Neural cell (in vitro differentiated cells): ENCODE measurements around the gene CEACAM21. TPM values are rescaled to one million over a fixed set of nuclear protein-coding genes. Genes with fewer than 3 reads are reported as not detected.

ENCODE experiments used
- H2AFZ ChIP-seq: fragments of 200-600, 300-800 bp; sonication (generic), shearing (Covaris generic); 2 replicates; pipeline ENCODE4 v1.6.0; 2014; ENCODE audit warnings: low read depth, mild to moderate bottlenecking, antibody characterized with exemption, low read length, moderate library complexity
- H3F3A ChIP-seq: fragments of 200-600 bp; shearing (Covaris generic); 2 replicates; pipeline ENCODE4 v1.6.1; 2016; ENCODE audit warnings: mild to moderate bottlenecking, moderate library complexity, mixed read lengths, antibody characterized with exemption, low read length; ENCODE audit not compliant: insufficient read depth, poor library complexity, severe bottlenecking
- H3K27ac ChIP-seq: fragments of 200-600, 300-800 bp; sonication (generic), shearing (Covaris generic); 2 replicates; pipeline ENCODE4 v1.5.1; 2014; ENCODE audit warnings: mild to moderate bottlenecking, low read length, moderate library complexity
- H3K27me3 ChIP-seq: fragments of 300-800, 200-600 bp; sonication (generic), shearing (Covaris generic); 2 replicates; pipeline ENCODE4 v1.6.0; 2014; ENCODE audit warnings: mild to moderate bottlenecking, low read depth, low read length, moderate library complexity; ENCODE audit not compliant: insufficient read depth
- H3K36me3 ChIP-seq: fragments of 300-800, 200-600 bp; sonication (generic), shearing (Covaris generic); 2 replicates; pipeline ENCODE4 v1.5.1; 2014; ENCODE audit warnings: mild to moderate bottlenecking, antibody characterized with exemption, low read length, moderate library complexity; ENCODE audit not compliant: insufficient read depth
- H3K4me2 ChIP-seq: fragments of 300-800, 200-600 bp; sonication (generic), shearing (Covaris generic); 2 replicates; pipeline ENCODE4 v1.6.0; 2014; ENCODE audit warnings: mild to moderate bottlenecking, low read length
- H3K4me3 ChIP-seq: fragments of 300-800, 200-600 bp; sonication (generic), shearing (Covaris generic); 2 replicates; pipeline ENCODE4 v1.5.1; 2014; ENCODE audit warnings: mild to moderate bottlenecking, low read length, moderate library complexity
- H3K79me2 ChIP-seq: fragments of 200-600 bp; shearing (Covaris generic); replicated peaks from 2 replicates; pipeline ENCODE4 v1.6.0; 2014; ENCODE audit warnings: mild to moderate bottlenecking, low read length, moderate library complexity; ENCODE audit not compliant: insufficient read depth
- H3K9ac ChIP-seq: fragments of 300-800, 200-600 bp; sonication (generic), shearing (Covaris generic); 2 replicates; pipeline ENCODE4 v1.6.1; 2016; ENCODE audit warnings: mild to moderate bottlenecking, low read length, mixed read lengths
- H3K9me2 ChIP-seq: fragments of 200-600 bp; shearing (Covaris generic); 2 replicates; pipeline ENCODE4 v1.6.1; 2016; ENCODE audit warnings: mild to moderate bottlenecking, low read length, mixed read lengths; ENCODE audit not compliant: insufficient read depth
- H3K9me3 ChIP-seq: fragments of 200-600, 300-800 bp; sonication (generic), shearing (Covaris generic); 2 replicates; pipeline ENCODE4 v1.6.1; 2016; ENCODE audit warnings: mild to moderate bottlenecking, mixed run types, low read length, moderate library complexity, mixed read lengths
- H4K20me1 ChIP-seq: fragments of 200-600 bp; shearing (Covaris generic); 2 replicates; pipeline ENCODE4 v1.6.1; 2016; ENCODE audit warnings: mild to moderate bottlenecking, mixed run types; ENCODE audit not compliant: insufficient read depth
- EP300 ChIP-seq: fragments of 450-650 bp; conservative IDR thresholded peaks from 2 replicates; pipeline ENCODE4 v1.6.1; 2014; ENCODE audit warnings: antibody characterized with exemption, mild to moderate bottlenecking, moderate library complexity; ENCODE audit not compliant: poor library complexity, severe bottlenecking
- EZH2 ChIP-seq: fragments of 200-600, 300-800 bp; shearing (Covaris generic), sonication (generic); IDR thresholded peaks from 2 replicates; pipeline ENCODE4 v1.6.1; 2014; ENCODE audit warnings: antibody characterized with exemption, low read length, borderline replicate concordance, mild to moderate bottlenecking; ENCODE audit not compliant: insufficient read depth, poor library complexity, severe bottlenecking
- MXI1 ChIP-seq: fragments of 450-650 bp; conservative IDR thresholded peaks from 2 replicates; pipeline ENCODE4 v1.6.1; 2014; ENCODE audit warnings: antibody characterized with exemption, mild to moderate bottlenecking; ENCODE audit not compliant: poor library complexity, severe bottlenecking
- POLR2AphosphoS5 ChIP-seq: IDR thresholded peaks from 2 replicates; pipeline ENCODE4 v1.6.1; 2012
- RAD21 ChIP-seq: fragments of 450-650 bp; conservative IDR thresholded peaks from 2 replicates; pipeline ENCODE4 v1.6.1; 2014; ENCODE audit warnings: antibody characterized with exemption, mild to moderate bottlenecking, moderate library complexity
- SMC3 ChIP-seq: fragments of 450-650 bp; conservative IDR thresholded peaks from 2 replicates; pipeline ENCODE4 v1.6.1; 2014; ENCODE audit warnings: antibody characterized with exemption, mild to moderate bottlenecking, moderate library complexity; ENCODE audit not compliant: poor library complexity
- TAF1 ChIP-seq: IDR thresholded peaks from 2 replicates; pipeline ENCODE4 v1.6.1; 2012; ENCODE audit warnings: low read depth
- polyA plus RNA-seq: library from polyadenylated mRNA; depleted of rRNA; stranded (reverse); fragments of >200 nt; gene quantifications from 2 replicates; pipeline ENCODE4 v1.2.3, GENCODE V29; 2014
- TF ChIP-seq, protein P1 (sequence below): fragments of 450-650 bp; IDR thresholded peaks from 2 replicates; pipeline ENCODE4 v1.5.1; 2014; ENCODE audit warnings: antibody characterized with exemption, mild to moderate bottlenecking, moderate library complexity; ENCODE audit not compliant: poor library complexity, severe bottlenecking
- TF ChIP-seq, protein P2 (sequence below): IDR thresholded peaks from 2 replicates; pipeline ENCODE4 v1.6.1; 2012; ENCODE audit warnings: borderline replicate concordance

CEACAM21 gene
- polyA plus RNA-seq, 1 donor from 2014 or later = 2.9 TPM

DNA sequence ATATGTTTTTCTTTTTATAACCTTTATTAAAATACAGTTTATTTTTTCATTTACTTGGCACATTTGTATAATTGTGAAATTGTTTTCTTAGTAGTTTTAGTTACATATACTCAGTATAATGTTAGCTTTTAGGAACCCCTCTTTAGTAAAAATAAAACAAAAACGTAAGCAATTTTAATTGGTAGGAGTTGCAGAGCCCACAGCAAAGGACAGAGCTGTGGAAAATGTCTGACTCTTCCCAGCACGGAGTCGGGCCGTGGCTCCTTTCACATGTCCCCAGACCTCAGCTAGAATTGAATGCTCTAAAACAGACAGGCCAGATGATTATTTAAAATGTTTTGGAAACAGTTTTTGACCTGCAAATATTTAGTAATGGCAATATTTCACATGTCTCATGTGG lies 27.9 kb upstream of the CEACAM21 start:
- TF ChIP-seq, protein P1, sequence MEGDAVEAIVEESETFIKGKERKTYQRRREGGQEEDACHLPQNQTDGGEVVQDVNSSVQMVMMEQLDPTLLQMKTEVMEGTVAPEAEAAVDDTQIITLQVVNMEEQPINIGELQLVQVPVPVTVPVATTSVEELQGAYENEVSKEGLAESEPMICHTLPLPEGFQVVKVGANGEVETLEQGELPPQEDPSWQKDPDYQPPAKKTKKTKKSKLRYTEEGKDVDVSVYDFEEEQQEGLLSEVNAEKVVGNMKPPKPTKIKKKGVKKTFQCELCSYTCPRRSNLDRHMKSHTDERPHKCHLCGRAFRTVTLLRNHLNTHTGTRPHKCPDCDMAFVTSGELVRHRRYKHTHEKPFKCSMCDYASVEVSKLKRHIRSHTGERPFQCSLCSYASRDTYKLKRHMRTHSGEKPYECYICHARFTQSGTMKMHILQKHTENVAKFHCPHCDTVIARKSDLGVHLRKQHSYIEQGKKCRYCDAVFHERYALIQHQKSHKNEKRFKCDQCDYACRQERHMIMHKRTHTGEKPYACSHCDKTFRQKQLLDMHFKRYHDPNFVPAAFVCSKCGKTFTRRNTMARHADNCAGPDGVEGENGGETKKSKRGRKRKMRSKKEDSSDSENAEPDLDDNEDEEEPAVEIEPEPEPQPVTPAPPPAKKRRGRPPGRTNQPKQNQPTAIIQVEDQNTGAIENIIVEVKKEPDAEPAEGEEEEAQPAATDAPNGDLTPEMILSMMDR = no peak
- no peak for TF ChIP-seq RAD21
- no peak for TF ChIP-seq POLR2AphosphoS5
- no peak for TF ChIP-seq EZH2
- no peak for TF ChIP-seq SMC3
- no peak for TF ChIP-seq TAF1
- TF ChIP-seq, protein P2, sequence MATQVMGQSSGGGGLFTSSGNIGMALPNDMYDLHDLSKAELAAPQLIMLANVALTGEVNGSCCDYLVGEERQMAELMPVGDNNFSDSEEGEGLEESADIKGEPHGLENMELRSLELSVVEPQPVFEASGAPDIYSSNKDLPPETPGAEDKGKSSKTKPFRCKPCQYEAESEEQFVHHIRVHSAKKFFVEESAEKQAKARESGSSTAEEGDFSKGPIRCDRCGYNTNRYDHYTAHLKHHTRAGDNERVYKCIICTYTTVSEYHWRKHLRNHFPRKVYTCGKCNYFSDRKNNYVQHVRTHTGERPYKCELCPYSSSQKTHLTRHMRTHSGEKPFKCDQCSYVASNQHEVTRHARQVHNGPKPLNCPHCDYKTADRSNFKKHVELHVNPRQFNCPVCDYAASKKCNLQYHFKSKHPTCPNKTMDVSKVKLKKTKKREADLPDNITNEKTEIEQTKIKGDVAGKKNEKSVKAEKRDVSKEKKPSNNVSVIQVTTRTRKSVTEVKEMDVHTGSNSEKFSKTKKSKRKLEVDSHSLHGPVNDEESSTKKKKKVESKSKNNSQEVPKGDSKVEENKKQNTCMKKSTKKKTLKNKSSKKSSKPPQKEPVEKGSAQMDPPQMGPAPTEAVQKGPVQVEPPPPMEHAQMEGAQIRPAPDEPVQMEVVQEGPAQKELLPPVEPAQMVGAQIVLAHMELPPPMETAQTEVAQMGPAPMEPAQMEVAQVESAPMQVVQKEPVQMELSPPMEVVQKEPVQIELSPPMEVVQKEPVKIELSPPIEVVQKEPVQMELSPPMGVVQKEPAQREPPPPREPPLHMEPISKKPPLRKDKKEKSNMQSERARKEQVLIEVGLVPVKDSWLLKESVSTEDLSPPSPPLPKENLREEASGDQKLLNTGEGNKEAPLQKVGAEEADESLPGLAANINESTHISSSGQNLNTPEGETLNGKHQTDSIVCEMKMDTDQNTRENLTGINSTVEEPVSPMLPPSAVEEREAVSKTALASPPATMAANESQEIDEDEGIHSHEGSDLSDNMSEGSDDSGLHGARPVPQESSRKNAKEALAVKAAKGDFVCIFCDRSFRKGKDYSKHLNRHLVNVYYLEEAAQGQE = no peak
- TF ChIP-seq EP300 = no peak
- no peak for TF ChIP-seq MXI1
- no peak overlapping the region for H3K4me2 ChIP-seq
- no peak overlapping the region for H2AFZ ChIP-seq
- H3K9me3 ChIP-seq = no peaks in the 10 kb centered on the region
- no peak overlapping the region for H3K27ac ChIP-seq
- H4K20me1 ChIP-seq = no peaks in the 10 kb centered on the region
- no peaks in the 10 kb centered on the region for H3K79me2 ChIP-seq
- H3K4me3 ChIP-seq = no peak overlapping the region
- H3K9ac ChIP-seq = no peak overlapping the region
- no peaks in the 10 kb centered on the region for H3F3A ChIP-seq
- H3K9me2 ChIP-seq = no peaks in the 10 kb centered on the region
- H3K36me3 ChIP-seq = no peaks in the 10 kb centered on the region
- H3K27me3 ChIP-seq = no peaks in the 10 kb centered on the region

DNA sequence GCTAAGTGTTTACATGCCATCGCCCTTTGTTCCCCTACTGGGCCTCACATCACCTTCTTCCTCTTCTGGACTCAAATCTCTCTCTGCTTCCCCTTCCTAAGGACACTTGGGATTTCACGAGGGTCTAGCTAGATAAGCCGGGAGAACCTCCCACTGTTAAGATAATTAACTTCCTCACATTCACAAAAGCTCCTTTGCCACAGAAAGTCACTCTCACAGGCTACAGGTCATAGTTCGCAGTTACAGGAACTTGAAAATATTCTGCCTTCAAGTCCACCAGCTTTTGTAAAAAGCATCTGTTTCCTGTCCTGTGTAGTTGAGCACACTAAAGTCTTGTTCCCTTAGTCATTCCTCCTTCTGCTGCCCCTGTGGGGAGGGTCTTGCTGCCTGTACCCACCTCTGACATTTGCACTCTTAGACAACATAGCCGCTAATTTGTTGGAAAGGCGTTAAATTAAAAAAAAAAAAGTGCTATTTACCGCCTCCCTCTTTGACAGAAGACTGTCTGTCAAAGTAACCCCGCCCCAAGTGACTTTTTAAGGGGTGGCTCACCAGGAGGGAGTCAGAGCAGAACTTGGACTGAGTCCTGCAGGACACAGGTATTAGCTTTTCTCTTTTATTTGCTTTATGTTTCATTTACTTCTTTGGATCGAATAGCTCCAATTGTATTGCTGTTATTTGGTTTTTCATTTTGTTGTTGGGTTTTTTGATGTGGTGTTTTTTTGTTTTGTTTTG lies 26.8 kb upstream of the CEACAM21 start:
- no peaks in the 10 kb centered on the region for H3K36me3 ChIP-seq
- no peak overlapping the region for H3K9ac ChIP-seq
- H3K79me2 ChIP-seq = no peaks in the 10 kb centered on the region
- H2AFZ ChIP-seq = no peak overlapping the region
- H3K9me2 ChIP-seq = no peaks in the 10 kb centered on the region
- H3K4me2 ChIP-seq = no peak overlapping the region
- no peaks in the 10 kb centered on the region for H4K20me1 ChIP-seq
- TF ChIP-seq SMC3 = no peak
- TF ChIP-seq EP300 = no peak
- no peak for TF ChIP-seq TAF1
- no peak for TF ChIP-seq EZH2
- TF ChIP-seq MXI1 = no peak
- TF ChIP-seq RAD21 = no peak
- TF ChIP-seq POLR2AphosphoS5 = no peak
- TF ChIP-seq, protein P1 = no peak
- TF ChIP-seq, protein P2 = no peak
- no peak overlapping the region for H3K27ac ChIP-seq
- no peaks in the 10 kb centered on the region for H3K9me3 ChIP-seq
- H3F3A ChIP-seq = no peaks in the 10 kb centered on the region
- H3K27me3 ChIP-seq = no peaks in the 10 kb centered on the region
- H3K4me3 ChIP-seq = no peak overlapping the region
